ENCODE results near the gene KMT2C. TPM values are rescaled to one million over a fixed set of nuclear protein-coding genes. Genes with fewer than 3 reads are reported as not detected.
A peak's percentile ranks its signal among the peaks of the same experiment; 100 is the strongest.

KMT2C gene
- total RNA-seq, 1 experiment from 2014 or later: 45.4 TPM

DNA sequence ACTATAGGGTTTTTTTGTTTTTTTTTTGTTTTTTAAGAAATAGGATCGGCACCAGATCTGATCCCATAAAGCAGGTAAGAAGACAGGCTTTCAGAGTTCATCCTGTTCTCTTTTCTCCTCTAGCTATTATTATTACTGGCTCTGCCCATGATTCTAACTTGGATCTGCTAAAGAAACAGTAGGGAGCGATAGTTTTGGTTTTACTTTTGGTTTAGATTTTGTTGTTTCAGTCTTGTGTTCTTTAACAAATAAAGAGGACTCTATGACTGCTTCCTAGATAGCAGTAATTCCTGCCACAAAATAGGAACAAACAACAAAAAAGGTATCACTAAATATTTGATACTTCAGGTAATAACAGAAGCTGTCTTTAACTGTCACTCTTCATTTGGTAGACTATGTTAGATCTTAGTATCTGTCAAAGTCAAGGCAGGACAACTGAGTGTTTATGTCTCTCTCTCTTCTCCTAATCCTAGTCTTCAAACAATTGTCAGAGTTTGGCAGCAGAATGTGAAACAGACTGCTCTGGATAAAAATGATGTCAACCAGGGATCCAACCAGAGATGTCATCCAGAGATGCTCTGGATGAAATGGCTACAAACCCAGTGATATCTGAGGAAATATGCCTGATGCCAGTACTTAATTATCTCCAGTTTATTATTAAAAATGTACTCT is 99.8 kb downstream of the KMT2C start:
- no peak overlapping the region for H3K4me3 Mint-ChIP-seq
- POLR2A ChIA-PET: no interaction called here
- CTCF ChIA-PET: interaction anchor here (0.6 to 1.6 kb wide), 3 partner anchors 9 to 371 kb away, joined by 3 to 9 read pairs (median 4); no protein-coding TSS in a partner anchor
- H3K36me3 Mint-ChIP-seq: no peaks in the 10 kb centered on the region
- H3K27me3 Mint-ChIP-seq (ENCODE audit: low read depth): no peaks in the 10 kb centered on the region
- no peak for TF ChIP-seq RORB (CRISPR knock-in tag; IDR thresholded peaks at IDR 0.05)
- peaks cover 7% of the 10 kb centered on the region; the same call in 1 of the 2 replicates for H3K4me1 Mint-ChIP-seq
- ATAC-seq: no peak
- 0 out of 2 replicates have a peak overlapping the region, but pooled peaks have one; percentile 9 for H3K27ac Mint-ChIP-seq
- DNase-seq (ENCODE audit: low spot score): no peak
- no peaks in the 10 kb centered on the region for H3K9me3 Mint-ChIP-seq

DNA sequence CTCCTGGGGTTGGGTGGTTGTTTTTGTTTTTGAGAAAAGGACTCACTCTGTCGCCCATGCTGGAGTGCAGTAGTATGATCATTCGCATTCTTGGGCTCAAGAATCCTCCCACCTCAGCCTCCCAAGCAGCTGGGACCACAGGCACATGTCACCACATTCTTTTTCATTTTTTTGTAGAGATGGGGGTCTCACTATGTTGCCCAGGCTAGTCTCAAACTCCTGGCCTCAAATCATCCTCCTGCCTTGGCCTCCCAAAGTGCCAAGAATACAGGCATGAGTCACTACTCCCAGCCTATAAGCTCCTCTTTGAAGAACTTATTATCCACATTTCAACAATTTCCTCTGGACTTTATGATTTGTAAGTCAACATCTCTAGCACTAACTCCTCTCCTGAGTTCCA is 102.7 kb downstream of the KMT2C start:
- no peaks in the 10 kb centered on the region for H3K9me3 Mint-ChIP-seq
- peaks cover 7% of the 10 kb centered on the region; the same call in 1 of the 2 replicates for H3K4me1 Mint-ChIP-seq
- DNase-seq (ENCODE audit: low spot score): no peak
- ATAC-seq: no peak
- H3K27ac Mint-ChIP-seq: no peak overlapping the region
- no peak for TF ChIP-seq IRF2 (CRISPR knock-in tag; IDR thresholded peaks at IDR 0.05; ENCODE audit: borderline replicate concordance, low read depth)
- peak; percentile 77 for TF ChIP-seq ZNF121 (CRISPR knock-in tag; IDR thresholded peaks at IDR 0.05)
- H3K27me3 Mint-ChIP-seq (ENCODE audit: low read depth): no peaks in the 10 kb centered on the region
- no peak overlapping the region for H3K4me3 Mint-ChIP-seq
- ChIA-PET POLR2A (no interaction called here), CTCF (no interaction called here)
- H3K36me3 Mint-ChIP-seq: peaks cover 12% of the 10 kb centered on the region

DNA sequence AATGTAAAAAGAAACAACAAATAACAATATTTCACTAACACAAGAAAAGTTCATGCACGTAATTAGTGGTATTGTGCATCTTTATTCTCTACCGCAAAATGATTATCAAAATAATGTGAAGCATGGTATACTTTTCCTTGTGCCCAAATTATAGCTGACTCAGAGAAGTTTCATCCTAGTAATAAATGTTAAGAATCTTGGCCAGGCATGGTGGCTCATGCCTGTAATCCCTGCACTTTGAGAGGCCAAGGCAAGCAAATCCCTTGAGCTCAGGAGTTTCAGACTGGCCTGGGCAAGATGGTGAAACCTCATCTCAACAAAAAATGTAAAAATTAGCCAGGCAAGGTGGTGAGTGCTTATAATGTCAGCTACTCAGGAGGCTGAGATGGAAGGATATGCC is 105.0 kb downstream of the KMT2C start:
- Mint-ChIP-seq H3K4me1 (no peaks in the 10 kb centered on the region), H3K27ac (peak overlapping the region; percentile 2; the same call in 1 of the 2 replicates), H3K4me3 (no peak overlapping the region), H3K36me3 (peaks cover 14% of the 10 kb centered on the region), H3K27me3 (ENCODE audit: low read depth) (no peaks in the 10 kb centered on the region), H3K9me3 (no peaks in the 10 kb centered on the region)
- TF ChIP-seq ETV6 (CRISPR knock-in tag; IDR thresholded peaks at IDR 0.05): no peak
- TF ChIP-seq ATF1 (CRISPR knock-in tag; IDR thresholded peaks at IDR 0.05): no peak
- TF ChIP-seq, protein P1, sequence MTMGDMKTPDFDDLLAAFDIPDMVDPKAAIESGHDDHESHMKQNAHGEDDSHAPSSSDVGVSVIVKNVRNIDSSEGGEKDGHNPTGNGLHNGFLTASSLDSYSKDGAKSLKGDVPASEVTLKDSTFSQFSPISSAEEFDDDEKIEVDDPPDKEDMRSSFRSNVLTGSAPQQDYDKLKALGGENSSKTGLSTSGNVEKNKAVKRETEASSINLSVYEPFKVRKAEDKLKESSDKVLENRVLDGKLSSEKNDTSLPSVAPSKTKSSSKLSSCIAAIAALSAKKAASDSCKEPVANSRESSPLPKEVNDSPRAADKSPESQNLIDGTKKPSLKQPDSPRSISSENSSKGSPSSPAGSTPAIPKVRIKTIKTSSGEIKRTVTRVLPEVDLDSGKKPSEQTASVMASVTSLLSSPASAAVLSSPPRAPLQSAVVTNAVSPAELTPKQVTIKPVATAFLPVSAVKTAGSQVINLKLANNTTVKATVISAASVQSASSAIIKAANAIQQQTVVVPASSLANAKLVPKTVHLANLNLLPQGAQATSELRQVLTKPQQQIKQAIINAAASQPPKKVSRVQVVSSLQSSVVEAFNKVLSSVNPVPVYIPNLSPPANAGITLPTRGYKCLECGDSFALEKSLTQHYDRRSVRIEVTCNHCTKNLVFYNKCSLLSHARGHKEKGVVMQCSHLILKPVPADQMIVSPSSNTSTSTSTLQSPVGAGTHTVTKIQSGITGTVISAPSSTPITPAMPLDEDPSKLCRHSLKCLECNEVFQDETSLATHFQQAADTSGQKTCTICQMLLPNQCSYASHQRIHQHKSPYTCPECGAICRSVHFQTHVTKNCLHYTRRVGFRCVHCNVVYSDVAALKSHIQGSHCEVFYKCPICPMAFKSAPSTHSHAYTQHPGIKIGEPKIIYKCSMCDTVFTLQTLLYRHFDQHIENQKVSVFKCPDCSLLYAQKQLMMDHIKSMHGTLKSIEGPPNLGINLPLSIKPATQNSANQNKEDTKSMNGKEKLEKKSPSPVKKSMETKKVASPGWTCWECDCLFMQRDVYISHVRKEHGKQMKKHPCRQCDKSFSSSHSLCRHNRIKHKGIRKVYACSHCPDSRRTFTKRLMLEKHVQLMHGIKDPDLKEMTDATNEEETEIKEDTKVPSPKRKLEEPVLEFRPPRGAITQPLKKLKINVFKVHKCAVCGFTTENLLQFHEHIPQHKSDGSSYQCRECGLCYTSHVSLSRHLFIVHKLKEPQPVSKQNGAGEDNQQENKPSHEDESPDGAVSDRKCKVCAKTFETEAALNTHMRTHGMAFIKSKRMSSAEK (CRISPR knock-in tag; IDR thresholded peaks at IDR 0.05; ENCODE audit: borderline replicate concordance): no peak
- TF ChIP-seq, protein P2, sequence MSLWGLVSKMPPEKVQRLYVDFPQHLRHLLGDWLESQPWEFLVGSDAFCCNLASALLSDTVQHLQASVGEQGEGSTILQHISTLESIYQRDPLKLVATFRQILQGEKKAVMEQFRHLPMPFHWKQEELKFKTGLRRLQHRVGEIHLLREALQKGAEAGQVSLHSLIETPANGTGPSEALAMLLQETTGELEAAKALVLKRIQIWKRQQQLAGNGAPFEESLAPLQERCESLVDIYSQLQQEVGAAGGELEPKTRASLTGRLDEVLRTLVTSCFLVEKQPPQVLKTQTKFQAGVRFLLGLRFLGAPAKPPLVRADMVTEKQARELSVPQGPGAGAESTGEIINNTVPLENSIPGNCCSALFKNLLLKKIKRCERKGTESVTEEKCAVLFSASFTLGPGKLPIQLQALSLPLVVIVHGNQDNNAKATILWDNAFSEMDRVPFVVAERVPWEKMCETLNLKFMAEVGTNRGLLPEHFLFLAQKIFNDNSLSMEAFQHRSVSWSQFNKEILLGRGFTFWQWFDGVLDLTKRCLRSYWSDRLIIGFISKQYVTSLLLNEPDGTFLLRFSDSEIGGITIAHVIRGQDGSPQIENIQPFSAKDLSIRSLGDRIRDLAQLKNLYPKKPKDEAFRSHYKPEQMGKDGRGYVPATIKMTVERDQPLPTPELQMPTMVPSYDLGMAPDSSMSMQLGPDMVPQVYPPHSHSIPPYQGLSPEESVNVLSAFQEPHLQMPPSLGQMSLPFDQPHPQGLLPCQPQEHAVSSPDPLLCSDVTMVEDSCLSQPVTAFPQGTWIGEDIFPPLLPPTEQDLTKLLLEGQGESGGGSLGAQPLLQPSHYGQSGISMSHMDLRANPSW (CRISPR knock-in tag; conservative IDR thresholded peaks at IDR 0.05; ENCODE audit: low read depth): no peak
- TF ChIP-seq, protein P3, sequence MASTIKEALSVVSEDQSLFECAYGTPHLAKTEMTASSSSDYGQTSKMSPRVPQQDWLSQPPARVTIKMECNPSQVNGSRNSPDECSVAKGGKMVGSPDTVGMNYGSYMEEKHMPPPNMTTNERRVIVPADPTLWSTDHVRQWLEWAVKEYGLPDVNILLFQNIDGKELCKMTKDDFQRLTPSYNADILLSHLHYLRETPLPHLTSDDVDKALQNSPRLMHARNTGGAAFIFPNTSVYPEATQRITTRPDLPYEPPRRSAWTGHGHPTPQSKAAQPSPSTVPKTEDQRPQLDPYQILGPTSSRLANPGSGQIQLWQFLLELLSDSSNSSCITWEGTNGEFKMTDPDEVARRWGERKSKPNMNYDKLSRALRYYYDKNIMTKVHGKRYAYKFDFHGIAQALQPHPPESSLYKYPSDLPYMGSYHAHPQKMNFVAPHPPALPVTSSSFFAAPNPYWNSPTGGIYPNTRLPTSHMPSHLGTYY (CRISPR knock-in tag; IDR thresholded peaks at IDR 0.05): no peak
- no peak for TF ChIP-seq SMAD4 (CRISPR knock-in tag; IDR thresholded peaks at IDR 0.05)
- no peak for TF ChIP-seq OVOL2 (CRISPR knock-in tag; IDR thresholded peaks at IDR 0.05; ENCODE audit: borderline replicate concordance)
- no peak for TF ChIP-seq PRRX2 (CRISPR knock-in tag; IDR thresholded peaks at IDR 0.05)
- no peak for TF ChIP-seq EMX1 (CRISPR knock-in tag; IDR thresholded peaks at IDR 0.05)
- TF ChIP-seq CREM (CRISPR knock-in tag; IDR thresholded peaks at IDR 0.05): no peak
- TF ChIP-seq FOXJ3 (CRISPR knock-in tag; IDR thresholded peaks at IDR 0.05; ENCODE audit: borderline replicate concordance): no peak
- TF ChIP-seq RELA (CRISPR knock-in tag; IDR thresholded peaks at IDR 0.05; ENCODE audit: borderline replicate concordance): no peak
- POLR2A ChIA-PET: no interaction called here
- DNase-seq (ENCODE audit: low spot score) (no peak), ATAC-seq (no peak)
- CTCF ChIA-PET: interaction anchor here (1.5 kb wide), 1 partner anchor 376 kb away, joined by 6 read pairs; no protein-coding TSS in a partner anchor
